Endothelial cell (in vitro differentiated cells): ENCODE measurements around the gene YWHAB. TPM values are rescaled to one million over a fixed set of nuclear protein-coding genes. Genes with fewer than 3 reads are reported as not detected.
A peak's percentile ranks its signal among the peaks of the same experiment; 100 is the strongest.

ENCODE experiments used
- DNase-seq: peaks from one replicate; pipeline ENCODE4 v3.0.0; 2021; ENCODE audit warnings: low spot score
- H3K27ac Mint-ChIP-seq: one replicate; pipeline ENCODE4 v1.8.0; 2021; ENCODE audit warnings: mixed read lengths, inconsistent platforms; ENCODE audit not compliant: unreplicated experiment
- H3K27me3 Mint-ChIP-seq: one replicate; pipeline ENCODE4 v1.8.0; 2021; ENCODE audit warnings: mild to moderate bottlenecking, moderate library complexity, mixed read lengths, inconsistent platforms; ENCODE audit not compliant: unreplicated experiment
- H3K36me3 Mint-ChIP-seq: one replicate; pipeline ENCODE4 v1.8.0; 2021; ENCODE audit warnings: mild to moderate bottlenecking, low read depth, mixed read lengths, inconsistent platforms; ENCODE audit not compliant: unreplicated experiment
- H3K4me1 Mint-ChIP-seq: one replicate; pipeline ENCODE4 v1.8.0; 2021; ENCODE audit warnings: mild to moderate bottlenecking, mixed read lengths, inconsistent platforms; ENCODE audit not compliant: unreplicated experiment
- H3K4me3 Mint-ChIP-seq: one replicate; pipeline ENCODE4 v1.8.0; 2021; ENCODE audit warnings: mild to moderate bottlenecking, mixed read lengths, inconsistent platforms; ENCODE audit not compliant: unreplicated experiment
- H3K9me3 Mint-ChIP-seq: one replicate; pipeline ENCODE4 v1.8.0; 2021; ENCODE audit warnings: mixed read lengths, inconsistent platforms; ENCODE audit not compliant: unreplicated experiment
- CTCF ChIP-seq: fragments of 200-600 bp; sonication (generic); IDR thresholded peaks from one replicate; pipeline ENCODE4 v1.5.0; 2021; ENCODE audit warnings: antibody characterized with exemption; ENCODE audit not compliant: unreplicated experiment
- total RNA-seq: library from RNA; stranded (reverse); fragmentation: NEBNext Ultra II Directional; extraction: Animal tissue kit (Norgen Biotek cat#: 25700); gene quantifications from one replicate; pipeline ENCODE4 v1.2.1, GENCODE V29; 2021; ENCODE audit not compliant: unreplicated experiment

Gene YWHAB
- total RNA-seq, 1 donor from 2014 or later, result 183 TPM

GRCh38 chr20:44946271-44946852 lies 60.9 kb downstream of the YWHAB start:
- Mint-ChIP-seq H3K27ac (no peak overlapping the region), H3K27me3 (peaks cover 7% of the 10 kb centered on the region), H3K4me1 (no peaks in the 10 kb centered on the region), H3K4me3 (no peak overlapping the region), H3K9me3 (no peaks in the 10 kb centered on the region), H3K36me3 (peaks cover 47% of the 10 kb centered on the region)
- TF ChIP-seq CTCF, result no peak
- no peak for DNase-seq

- no peaks in the 10 kb centered on the region for H3K4me1 Mint-ChIP-seq
- no peak overlapping the region for H3K4me3 Mint-ChIP-seq
- H3K36me3 Mint-ChIP-seq, result peaks cover 59% of the 10 kb centered on the region
Measured at GRCh38 chr20:44948107-44948506, 62.6 kb downstream of the YWHAB start.

GRCh38 chr20:44948513-44948912 lies 63.0 kb downstream of the YWHAB start:
- no peak for DNase-seq
- H3K36me3 Mint-ChIP-seq, result peaks cover 61% of the 10 kb centered on the region
- H3K27me3 Mint-ChIP-seq, result peaks cover 4% of the 10 kb centered on the region
- no peak overlapping the region for H3K4me3 Mint-ChIP-seq
- no peaks in the 10 kb centered on the region for H3K9me3 Mint-ChIP-seq
- H3K27ac Mint-ChIP-seq, result no peak overlapping the region
- H3K4me1 Mint-ChIP-seq, result no peaks in the 10 kb centered on the region
- TF ChIP-seq CTCF, result no peak

More at GRCh38 chr20:44948107-44948506, 62.6 kb downstream of the YWHAB start:
- no peaks in the 10 kb centered on the region for H3K9me3 Mint-ChIP-seq
- no peak for TF ChIP-seq CTCF
- no peak overlapping the region for H3K27ac Mint-ChIP-seq
- DNase-seq, result no peak
- H3K27me3 Mint-ChIP-seq, result peaks cover 4% of the 10 kb centered on the region

- H3K27ac Mint-ChIP-seq, result no peak overlapping the region
- no peak for DNase-seq
- H3K4me3 Mint-ChIP-seq, result no peak overlapping the region
- no peaks in the 10 kb centered on the region for H3K9me3 Mint-ChIP-seq
- TF ChIP-seq CTCF, result no peak
- peaks cover 4% of the 10 kb centered on the region for H3K27me3 Mint-ChIP-seq
- H3K4me1 Mint-ChIP-seq, result no peaks in the 10 kb centered on the region
- H3K36me3 Mint-ChIP-seq, result peaks cover 62% of the 10 kb centered on the region
Measured at GRCh38 chr20:44950368-44950767, 64.9 kb downstream of the YWHAB start.

- TF ChIP-seq CTCF, result no peak
- H3K27me3 Mint-ChIP-seq, result peaks cover 4% of the 10 kb centered on the region
- peak overlapping the region; percentile 20 for H3K4me3 Mint-ChIP-seq
- DNase-seq, result no peak
- H3K9me3 Mint-ChIP-seq, result no peaks in the 10 kb centered on the region
- H3K36me3 Mint-ChIP-seq, result peaks cover 58% of the 10 kb centered on the region
- no peak overlapping the region for H3K27ac Mint-ChIP-seq
- no peaks in the 10 kb centered on the region for H3K4me1 Mint-ChIP-seq
Measured at GRCh38 chr20:44952731-44953130, 67.2 kb downstream of the YWHAB start.
